HG02981 (cell line): ENCODE data around the gene RHBDD1.
"Not testable (repeated sequence)": the region's sequence is repeated elsewhere in the genome, so short reads cannot be mapped to it uniquely, and the experiment has no call there.

Source experiments
- ATAC-seq: cut with Tn5 transposase; IDR thresholded peaks from one replicate; pipeline ENCODE4 v1.9.1; 2021; ENCODE audit warnings: mild to moderate bottlenecking, moderate library complexity; ENCODE audit not compliant: unreplicated experiment

The RHBDD1 gene

DNA sequence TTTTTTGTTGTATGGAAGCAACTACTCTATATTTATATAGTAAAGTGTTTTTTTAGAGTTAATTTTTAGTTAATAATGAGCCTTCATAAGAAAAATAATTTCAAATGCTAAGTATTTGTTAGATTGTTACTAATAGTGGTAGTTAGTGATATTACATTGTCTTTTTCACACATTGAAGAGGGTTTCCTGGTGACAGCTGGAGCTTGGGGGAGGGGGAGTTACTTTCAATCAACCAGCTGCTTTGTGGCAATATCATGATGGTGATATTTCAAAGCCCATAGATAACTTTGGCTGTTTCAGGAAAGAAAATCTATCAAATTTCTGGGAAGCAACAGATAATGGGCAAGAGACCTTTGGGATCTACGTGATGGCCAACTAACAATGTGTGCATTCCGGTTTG is 4.1 kb downstream of the RHBDD1 start:
- ATAC-seq: no peak

DNA sequence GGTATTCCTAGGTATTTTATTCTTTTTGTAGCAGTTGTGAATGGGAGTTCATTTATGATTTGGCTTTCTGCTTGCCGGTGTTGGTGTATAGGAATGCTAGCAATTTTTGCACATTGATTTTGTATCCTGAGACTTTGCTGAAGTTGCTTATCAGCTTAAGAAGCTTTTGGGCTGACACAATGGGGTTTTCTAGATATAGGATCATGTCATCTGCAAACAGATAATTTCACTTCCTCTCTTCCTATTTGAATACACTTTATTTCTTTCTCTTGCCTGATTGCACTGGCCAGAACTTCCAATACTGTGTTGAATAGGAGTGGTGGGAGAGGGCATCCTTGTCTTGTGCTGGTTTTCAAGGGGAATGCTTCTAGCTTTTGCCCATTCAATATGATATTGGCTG is 7.1 kb downstream of the RHBDD1 start:
- not testable (repeated sequence) for ATAC-seq

DNA sequence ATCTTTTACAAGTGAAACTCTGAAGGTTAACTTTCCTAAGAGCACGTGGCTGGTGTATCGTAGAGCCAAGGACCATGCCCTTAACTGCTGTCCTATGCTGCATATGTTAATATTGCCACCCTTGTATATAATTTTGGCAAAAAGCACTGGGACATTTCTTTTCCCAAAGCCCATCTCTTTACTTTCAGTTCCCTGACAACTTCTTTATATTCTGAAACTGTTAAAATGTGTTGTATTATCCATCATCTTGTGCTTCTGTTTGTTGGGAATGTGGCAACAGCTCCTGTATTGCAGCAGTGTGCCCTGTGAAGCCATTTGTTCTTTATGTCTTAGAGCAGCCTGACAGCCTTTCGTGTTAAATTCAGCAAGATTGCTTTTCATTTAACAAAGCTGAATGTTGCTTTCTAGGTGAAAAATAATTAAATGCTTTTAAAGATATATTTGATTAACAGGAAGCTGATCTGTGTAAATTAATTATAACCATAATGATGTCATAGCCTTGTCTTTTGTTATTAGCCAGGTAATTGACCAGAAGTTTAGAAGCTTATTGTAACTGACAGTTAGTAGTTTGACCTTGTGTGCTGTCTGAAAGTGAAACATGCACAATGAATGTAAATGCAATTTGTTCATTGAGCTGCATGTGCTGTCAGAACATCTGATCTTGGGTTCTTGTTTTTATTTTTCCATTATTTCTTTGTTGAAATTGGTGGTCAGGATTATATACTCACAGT is 9.7 kb downstream of the RHBDD1 start:
- peak; percentile 40 for ATAC-seq

DNA sequence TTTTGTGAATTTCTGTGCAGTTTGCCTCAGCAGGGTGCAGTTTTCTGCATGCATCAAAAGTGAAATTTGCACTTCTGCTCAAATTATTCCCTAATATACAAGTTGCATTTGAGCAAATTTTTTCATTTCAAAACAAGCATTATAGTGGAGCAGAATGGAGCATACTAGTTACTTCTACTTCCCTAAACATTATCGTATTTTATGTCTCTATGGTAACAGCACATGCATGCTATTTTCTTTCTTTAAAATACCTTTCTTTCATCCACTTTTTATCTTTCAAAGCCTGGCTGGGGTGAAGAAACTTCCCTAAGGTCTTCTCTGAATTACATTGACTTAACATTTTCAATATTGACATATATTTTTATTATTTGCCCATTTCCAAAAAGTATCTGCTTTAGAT is 11.2 kb downstream of the RHBDD1 start:
- no peak for ATAC-seq

DNA sequence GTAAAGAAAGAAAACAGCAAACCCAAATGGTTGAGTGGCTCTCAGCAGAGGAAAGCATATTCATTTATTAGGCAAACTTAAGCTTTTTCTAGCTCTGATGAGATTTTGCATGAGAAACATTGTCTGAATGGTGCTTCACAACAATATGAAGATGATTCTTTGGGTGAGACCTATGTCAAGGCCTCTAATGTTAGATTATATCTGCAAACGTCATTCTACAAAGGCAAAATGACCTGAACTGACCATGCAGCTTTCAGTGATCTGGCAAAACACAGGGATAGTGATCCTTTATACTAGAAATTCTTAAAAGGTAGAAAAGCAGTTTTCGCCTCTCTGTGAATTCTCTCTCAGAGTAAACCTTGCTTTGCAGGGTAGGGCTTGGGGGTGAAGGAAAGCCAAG is 11.7 kb downstream of the RHBDD1 start:
- no peak for ATAC-seq

DNA sequence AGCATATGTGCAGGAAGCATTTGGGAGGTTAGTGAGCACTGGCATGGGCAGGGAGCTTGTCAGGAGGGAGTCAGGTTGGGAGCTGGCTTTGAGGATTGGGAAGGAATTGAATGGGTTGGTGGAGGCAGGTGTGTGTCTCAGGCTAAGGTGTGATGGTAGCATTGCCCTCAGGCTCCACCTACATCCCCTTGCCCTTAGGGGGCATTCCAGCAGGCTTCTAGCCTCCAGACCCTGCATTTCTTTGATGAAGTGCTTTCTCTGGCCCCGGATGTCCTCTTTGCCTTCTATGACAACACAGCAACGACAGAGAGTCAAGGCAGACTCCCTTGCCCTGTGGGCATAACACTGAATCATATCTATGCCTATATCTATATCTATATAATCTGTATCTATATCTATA is 13.5 kb downstream of the RHBDD1 start:
- no peak for ATAC-seq

DNA sequence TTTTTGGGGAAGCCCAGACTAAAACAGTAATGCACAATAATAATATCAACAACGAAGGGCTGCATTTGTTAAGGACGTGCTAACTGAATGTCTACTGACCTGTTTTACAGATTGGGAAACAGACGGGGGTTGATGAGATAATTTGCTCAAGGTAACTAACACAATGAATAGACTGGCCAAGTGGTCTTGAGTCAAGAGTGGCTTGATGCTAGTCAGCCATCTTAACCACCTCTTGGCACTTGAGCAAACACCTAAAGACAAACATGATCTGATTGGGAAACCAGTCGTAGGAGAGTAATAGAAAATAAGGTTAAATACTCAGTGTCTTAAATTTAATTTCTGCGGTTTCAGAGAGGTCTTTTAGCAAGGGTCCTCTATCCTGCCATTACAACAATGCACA is 14.2 kb downstream of the RHBDD1 start:
- no peak for ATAC-seq

DNA sequence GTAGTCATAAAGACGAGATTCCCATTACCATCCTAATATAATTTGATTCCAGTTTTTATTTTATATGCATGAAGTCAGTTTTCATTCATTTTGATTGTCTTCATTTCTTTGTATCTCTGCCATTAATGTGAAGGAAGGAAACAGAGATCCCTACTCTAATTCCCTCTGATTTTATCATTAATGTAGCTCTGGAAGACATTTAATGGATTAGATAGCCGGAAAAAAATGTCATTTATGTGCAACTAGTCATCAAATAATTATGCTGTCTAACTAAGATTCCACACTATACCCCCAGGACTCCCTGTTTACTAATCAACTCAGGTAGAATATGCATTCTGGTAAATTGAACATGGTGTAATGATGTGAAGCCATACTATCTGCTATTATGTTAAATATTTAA is 19.9 kb downstream of the RHBDD1 start:
- ATAC-seq: no peak

DNA sequence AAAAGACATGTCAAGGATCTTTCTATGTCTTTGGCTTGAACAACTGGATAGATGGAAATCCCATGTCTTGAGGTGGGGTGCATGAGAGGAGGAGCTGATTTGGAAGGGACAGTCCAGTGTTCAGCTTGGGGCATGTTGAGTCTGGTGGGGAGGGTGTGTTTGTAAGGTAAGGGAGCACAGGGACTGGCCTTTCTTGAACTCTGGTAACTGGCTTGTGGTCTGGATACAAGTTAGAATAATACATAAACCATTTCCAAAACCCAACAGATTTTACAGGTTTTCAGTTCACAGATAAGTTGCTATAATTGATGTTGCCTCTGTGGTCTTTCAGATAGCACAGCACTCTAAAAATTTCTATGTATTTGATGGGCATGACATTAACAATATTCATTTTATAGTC is 24.2 kb downstream of the RHBDD1 start:
- ATAC-seq: peak; percentile 52

DNA sequence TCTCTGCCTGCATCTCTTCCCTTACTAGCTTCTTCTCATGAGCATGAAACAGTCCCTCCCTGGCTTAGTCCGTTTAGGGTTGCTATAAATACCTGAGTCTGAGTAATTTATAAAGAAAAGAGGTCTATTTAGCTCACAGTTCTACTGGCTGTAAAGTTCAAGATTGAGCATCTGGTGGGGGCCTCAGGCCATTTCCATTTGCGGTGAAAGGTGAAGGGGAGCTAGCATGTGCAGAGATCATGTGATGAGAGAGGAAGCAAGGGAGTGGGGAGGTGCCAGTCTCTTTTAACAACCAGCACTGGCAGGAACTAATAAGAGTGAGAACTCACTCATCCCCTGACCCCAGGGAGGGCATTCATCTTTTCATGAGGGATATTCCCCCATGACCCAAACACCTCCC is 26.8 kb downstream of the RHBDD1 start:
- no peak for ATAC-seq

DNA sequence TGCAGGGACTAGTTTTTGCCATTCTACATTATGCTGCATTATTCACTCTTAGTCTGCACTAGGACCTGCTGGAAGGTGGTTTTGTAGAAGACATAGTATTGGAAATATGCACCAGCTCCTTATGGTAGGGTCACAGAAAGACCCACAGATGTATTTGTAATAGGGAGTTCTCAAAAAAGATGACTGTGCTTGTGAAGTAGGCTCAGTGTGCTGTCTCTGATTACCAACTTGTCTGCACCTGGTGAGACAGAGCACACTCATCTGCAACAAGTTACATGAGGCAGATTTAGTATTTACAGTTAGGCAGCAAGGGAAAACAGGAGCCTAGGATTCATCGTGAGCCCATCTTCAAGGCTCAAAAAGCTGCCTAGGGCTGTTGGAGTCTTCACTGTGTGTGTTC is 29.4 kb downstream of the RHBDD1 start:
- ATAC-seq: no peak

DNA sequence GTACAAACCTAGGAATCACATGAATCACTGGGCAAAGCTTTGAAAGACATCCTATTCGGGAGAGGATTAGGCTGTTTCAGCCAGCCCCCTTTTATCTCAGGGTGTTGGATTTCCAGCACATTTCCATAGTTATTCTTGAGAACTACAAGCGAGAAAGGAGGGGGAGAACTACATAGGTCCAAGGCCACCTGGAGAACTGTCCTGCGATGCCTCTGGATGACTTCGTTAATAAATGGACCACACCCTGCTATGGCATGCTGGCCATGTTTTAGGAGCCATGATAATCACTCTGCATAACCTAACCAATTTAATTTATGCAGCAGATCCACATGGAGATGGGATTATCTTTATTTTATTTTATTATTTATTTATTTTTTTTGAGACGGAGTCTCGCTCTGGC is 29.9 kb downstream of the RHBDD1 start:
- ATAC-seq: no peak

DNA sequence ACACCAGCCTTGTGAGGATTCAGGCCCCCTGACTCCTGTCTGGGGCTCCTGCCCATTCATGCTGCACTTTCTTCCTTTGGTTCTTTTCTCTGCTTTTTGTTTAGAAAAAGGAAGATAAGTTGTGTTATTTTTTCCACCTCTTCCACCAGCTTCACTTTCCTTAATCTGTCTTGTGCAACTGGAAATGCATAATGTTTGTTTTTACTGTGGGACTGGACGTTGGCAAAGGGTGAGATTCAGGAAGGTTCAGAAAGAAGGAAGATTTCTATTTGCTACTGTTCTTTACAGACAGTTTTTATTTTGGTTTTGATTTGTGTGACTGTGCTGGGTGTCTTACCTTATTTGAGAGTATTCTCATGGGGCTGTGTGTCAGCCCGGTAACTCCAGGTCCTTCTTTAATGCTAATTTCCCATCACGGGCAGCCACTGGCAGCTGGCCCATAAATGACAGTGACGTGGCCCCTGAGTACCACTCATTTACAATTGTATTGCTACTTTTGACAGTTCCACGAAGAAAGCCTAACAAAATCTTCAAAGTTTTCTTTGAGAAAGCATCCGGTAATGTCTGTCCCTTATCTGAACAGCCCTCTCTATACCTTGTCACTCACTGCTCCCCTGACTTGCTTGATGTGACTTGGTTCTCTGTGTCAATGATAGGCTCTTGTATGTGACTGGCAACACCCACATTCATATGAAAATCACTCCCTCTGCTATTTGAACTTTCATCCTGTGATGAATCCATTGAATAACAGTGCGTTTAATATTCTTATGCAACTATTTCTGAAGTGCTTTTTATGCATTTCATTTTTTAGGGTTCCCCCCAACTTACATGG is 32.7 kb downstream of the RHBDD1 start:
- no peak for ATAC-seq

DNA sequence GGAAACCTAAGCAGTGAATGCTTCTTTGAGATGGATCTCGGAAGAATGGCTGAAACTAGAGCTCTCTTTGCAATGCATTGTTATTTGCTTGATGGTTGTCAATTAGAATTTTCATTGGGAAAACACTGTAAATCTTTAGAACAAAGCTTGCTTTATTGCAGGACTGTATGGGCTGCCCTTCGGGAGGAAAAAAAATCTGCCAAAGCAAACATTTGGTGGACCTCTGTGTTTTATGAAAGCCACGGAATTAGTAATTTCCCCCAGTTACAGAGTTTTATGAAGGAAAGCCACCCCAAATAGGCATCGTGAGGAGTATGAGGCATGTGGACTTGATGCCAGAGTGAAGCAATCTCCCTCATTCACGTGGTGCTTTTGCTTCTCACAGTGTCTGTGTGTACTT is 33.5 kb downstream of the RHBDD1 start:
- no peak for ATAC-seq

DNA sequence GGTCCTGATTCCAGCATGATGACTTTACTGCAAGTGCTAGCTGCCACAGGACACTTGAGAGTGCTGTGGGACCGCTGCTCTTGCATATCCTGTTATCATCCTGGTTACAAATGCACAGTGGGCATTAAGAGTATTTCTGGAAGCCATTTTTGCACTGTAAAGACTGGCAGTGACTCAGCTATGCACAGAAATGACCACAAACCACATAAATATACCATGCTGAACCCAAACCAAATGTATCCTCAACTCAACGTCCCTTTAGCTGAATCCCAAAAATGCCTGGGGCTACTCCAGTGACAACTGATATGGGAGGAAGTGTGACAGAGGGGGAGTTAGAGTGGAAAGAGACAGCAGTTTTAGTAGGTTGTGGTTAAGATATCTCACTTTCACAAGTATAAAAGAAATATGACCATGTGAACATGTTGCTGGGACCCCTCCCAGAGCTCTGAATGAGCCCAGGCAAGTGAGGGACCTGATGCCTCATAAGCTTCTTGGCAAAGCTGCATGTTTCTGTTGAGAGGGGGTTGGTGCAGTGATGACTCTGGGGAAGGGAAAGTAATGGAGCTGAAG is 37.3 kb downstream of the RHBDD1 start:
- ATAC-seq: peak; percentile 54

DNA sequence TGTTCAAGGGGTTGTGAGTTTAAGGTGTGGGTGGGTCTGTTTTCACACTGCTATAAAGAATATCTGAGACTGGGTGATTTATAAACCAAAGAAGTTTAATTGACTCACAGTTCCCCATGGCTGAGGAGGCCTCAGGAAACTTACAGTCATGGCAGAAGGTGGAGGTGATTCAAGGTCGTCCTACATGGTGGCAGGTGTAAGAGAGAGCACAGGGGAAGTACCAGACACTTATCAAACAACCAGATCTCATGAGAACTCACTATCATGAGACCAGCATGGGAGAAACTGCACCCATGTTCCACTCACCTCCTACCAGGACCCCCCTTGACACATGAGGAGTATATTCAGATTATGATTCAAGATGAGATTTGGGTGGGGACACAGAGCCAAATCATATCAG is 38.0 kb downstream of the RHBDD1 start:
- ATAC-seq: peak; percentile 2

DNA sequence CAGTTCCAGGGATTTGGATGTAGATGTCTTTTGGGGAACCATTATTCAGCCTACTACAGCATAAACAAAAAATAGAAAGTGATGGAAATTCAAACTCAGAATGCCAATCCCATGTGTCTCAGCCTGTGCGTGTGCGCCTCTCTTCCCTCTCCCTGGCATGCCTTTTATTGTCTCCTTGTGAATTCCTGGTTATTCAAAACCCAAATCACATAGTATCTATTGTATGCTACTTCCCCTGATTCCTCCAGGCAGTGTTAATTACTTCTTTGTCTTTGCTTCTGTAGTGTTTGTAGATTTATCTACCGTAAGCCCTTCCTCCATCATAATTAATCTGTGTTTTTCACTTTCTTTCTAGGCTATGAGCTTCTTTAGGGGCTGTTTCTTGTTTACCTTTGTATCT is 38.9 kb downstream of the RHBDD1 start:
- no peak for ATAC-seq

DNA sequence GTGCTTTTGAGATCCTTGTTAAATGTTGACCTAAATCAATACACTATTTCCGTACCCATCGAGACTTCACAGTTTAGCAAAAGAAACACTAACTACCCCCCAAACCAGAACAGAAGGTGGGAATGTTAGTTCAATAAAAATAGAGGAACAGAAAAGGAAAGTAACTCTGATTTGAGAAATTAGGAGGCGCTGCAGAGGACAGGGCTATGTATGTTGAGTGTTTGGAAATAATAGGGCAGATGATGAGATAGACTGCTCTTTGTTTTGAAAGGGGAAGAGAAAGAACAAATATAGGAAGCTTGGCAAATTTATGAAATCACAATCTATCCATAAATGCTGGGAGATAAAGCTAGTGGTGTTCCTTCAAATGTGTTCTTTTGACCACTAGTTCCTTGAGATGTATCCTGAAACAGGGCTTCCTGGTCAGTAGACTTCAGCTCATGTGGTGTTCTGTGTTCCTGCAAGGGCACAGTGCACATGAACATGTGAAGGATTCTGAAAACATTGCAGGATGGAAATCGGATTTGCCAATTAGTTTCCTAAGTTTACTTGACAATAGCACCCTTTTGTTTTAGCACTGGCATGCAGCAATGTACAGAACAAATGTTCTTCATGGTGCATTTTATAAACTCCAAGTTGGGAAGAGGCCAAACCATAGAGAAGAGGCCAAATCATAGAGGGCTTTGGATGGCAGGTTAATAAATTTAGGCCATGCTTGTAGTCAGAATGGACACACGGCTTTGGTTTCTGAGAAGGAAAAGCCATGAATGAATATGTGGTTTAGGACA is 39.8 kb downstream of the RHBDD1 start:
- ATAC-seq: peak; percentile 70

DNA sequence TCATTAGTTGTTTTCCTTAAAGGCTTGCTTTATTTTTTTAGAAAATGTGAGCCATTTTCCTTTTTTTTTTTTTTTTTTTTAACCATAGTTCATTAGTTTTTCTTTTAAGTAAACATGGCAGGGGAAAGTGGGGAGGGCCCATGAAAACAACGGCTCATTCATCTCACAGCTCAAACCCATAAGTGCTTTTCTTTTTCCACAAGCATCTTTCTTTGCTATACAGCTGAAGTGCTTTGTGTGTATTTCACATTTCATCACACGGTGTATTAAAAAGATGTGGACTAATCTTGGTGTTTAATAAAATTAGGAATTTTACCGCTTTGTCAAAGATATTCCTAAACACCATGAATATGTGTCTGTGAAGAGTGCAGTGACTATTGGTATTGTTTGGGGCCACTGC is 41.6 kb downstream of the RHBDD1 start:
- no peak for ATAC-seq

DNA sequence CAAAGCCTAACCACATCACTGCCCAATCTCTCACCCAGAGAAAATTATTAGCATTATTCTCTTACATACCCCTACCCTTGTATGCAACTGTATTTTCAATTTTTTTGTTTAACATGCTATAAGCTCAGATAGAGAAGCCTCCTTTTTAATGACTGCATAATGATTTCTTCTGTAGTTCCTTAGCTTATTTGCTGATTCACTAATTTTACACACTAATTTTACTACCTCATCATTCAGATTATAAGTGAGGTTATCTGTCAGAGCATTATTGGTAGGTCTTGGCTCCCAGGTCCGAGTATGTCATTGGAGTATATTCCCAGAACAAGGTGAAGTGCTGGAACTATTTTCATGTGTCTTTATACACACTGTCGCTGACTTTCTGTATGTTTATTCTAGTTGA is 45.4 kb downstream of the RHBDD1 start:
- ATAC-seq: no peak

DNA sequence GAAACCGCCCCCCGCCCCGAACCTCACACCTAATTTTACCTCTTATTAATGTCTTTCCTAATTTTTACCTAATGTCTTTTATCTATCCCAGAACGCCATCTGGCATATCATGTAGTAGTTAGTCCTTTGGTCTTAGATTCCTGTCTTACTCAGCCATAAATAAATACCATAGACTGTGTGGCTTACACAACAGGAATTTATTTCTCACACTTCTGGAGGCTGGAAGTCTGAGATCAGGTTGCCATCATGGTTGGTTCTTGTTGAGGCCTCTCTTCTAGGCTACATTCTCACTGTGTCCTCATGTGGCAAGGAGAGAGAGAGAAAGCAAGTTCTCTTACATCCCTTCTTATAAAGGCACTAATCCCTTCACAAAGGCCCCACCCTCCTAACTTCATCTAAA is 46.8 kb downstream of the RHBDD1 start:
- ATAC-seq: no peak
